ENCODE measurements around the gene THRA. TPM values are rescaled to one million over a fixed set of nuclear protein-coding genes. Genes with fewer than 3 reads are reported as not detected.

The THRA gene
- 14.5 and 17.8 TPM in 2 replicates for total RNA-seq (2014; rRNA removed; shearing (Covaris generic))

GRCh38 chr17:40062329-40063186 is at the start of gene THRA:
Gene THRA (plus strand): TSS chr17:40062965. CDS start chr17:40074489, 11,524 bp downstream.
- DNase-seq (ENCODE audit: low spot score), result no peak

GRCh38 chr17:40014375-40014980 is 48.3 kb upstream of the THRA start:
- no peak for DNase-seq (ENCODE audit: low spot score)

- no peak for DNase-seq (ENCODE audit: low spot score)
Measured at GRCh38 chr17:40015005-40015997, 47.5 kb upstream of the THRA start, which contains the start of gene CSF3. Gene CSF3 (plus strand): TSS chr17:40015440. CDS start chr17:40015475, 35 bp downstream.

- no peak for DNase-seq (ENCODE audit: low spot score)
Measured at GRCh38 chr17:40015998-40016985, 46.5 kb upstream of the THRA start.

GRCh38 chr17:40017422-40018080 is 45.2 kb upstream of the THRA start:
- no peak for DNase-seq (ENCODE audit: low spot score)

- no peak for DNase-seq (ENCODE audit: low spot score)
Measured at GRCh38 chr17:40018211-40019121, 44.3 kb upstream of the THRA start.

GRCh38 chr17:40019140-40019991 is 43.4 kb upstream of the THRA start:
- DNase-seq (ENCODE audit: low spot score), result no peak

GRCh38 chr17:40020146-40020545 is 42.6 kb upstream of the THRA start:
- no peak for DNase-seq (ENCODE audit: low spot score)

GRCh38 chr17:40021451-40021971 is 41.3 kb upstream of the THRA start:
- peak; percentile 89 for DNase-seq (ENCODE audit: low spot score)

GRCh38 chr17:40022497-40022896 is 40.3 kb upstream of the THRA start:
- DNase-seq (ENCODE audit: low spot score), result no peak

GRCh38 chr17:40022961-40023541 is 39.7 kb upstream of the THRA start:
- no peak for DNase-seq (ENCODE audit: low spot score)

GRCh38 chr17:40023590-40024292 is 39.0 kb upstream of the THRA start:
- peak; percentile 58 for DNase-seq (ENCODE audit: low spot score)

GRCh38 chr17:40024901-40025300 is 37.9 kb upstream of the THRA start:
- peak; percentile 55 for DNase-seq (ENCODE audit: low spot score)

GRCh38 chr17:40025559-40025958 is 37.2 kb upstream of the THRA start:
- no peak for DNase-seq (ENCODE audit: low spot score)

- peak; percentile 52 for DNase-seq (ENCODE audit: low spot score)
Measured at GRCh38 chr17:40025991-40026815, 36.6 kb upstream of the THRA start.
